ENCODE measurements around the gene HIGD1B.
A peak's percentile ranks its signal among the peaks of the same experiment; 100 is the strongest.

HIGD1B gene

GRCh38 chr17:44837196-44837595 is 10.5 kb upstream of the HIGD1B start:
- DNase-seq (ENCODE audit: low spot score) = no peak

- DNase-seq (ENCODE audit: low spot score) = no peak
These were observed 7.4 kb upstream of the HIGD1B start for GRCh38 chr17:44840274-44840673.

GRCh38 chr17:44840936-44841335 is 6.7 kb upstream of the HIGD1B start:
- DNase-seq (ENCODE audit: low spot score) = no peak

GRCh38 chr17:44842748-44843147 is 4.9 kb upstream of the HIGD1B start:
- no peak for DNase-seq (ENCODE audit: low spot score)

- no peak for DNase-seq (ENCODE audit: low spot score)
These were observed 3.3 kb upstream of the HIGD1B start for GRCh38 chr17:44844390-44844830.

GRCh38 chr17:44846206-44846605 is 1.5 kb upstream of the HIGD1B start:
- DNase-seq (ENCODE audit: low spot score) = no peak

GRCh38 chr17:44848257-44848795 is 643 bp downstream of the HIGD1B start:
- DNase-seq (ENCODE audit: low spot score) = no peak

- DNase-seq (ENCODE audit: low spot score) = no peak
These were observed 1.3 kb downstream of the HIGD1B start for GRCh38 chr17:44848961-44849489.

- DNase-seq (ENCODE audit: low spot score) = no peak
These were observed 2.3 kb downstream of the HIGD1B start for GRCh38 chr17:44850025-44850424.

GRCh38 chr17:44850612-44851011 is 2.9 kb downstream of the HIGD1B start:
- no peak for DNase-seq (ENCODE audit: low spot score)

GRCh38 chr17:44854192-44854591 is 6.5 kb downstream of the HIGD1B start:
- DNase-seq (ENCODE audit: low spot score) = no peak

GRCh38 chr17:44859701-44860100 is 12.0 kb downstream of the HIGD1B start:
- DNase-seq (ENCODE audit: low spot score) = no peak

GRCh38 chr17:44862278-44862914 is 14.7 kb downstream of the HIGD1B start:
- DNase-seq (ENCODE audit: low spot score) = no peak

- DNase-seq (ENCODE audit: low spot score) = no peak
These were observed 15.6 kb downstream of the HIGD1B start for GRCh38 chr17:44863061-44863918.

GRCh38 chr17:44864831-44865230 is 17.1 kb downstream of the HIGD1B start:
- DNase-seq (ENCODE audit: low spot score) = no peak

GRCh38 chr17:44865231-44865660 is 17.6 kb downstream of the HIGD1B start:
- DNase-seq (ENCODE audit: low spot score) = peak; percentile 68

- DNase-seq (ENCODE audit: low spot score) = no peak
These were observed 18.2 kb downstream of the HIGD1B start for GRCh38 chr17:44865931-44866330.

GRCh38 chr17:44867841-44868240 is 20.2 kb downstream of the HIGD1B start:
- no peak for DNase-seq (ENCODE audit: low spot score)

GRCh38 chr17:44871556-44871955 is 23.9 kb downstream of the HIGD1B start:
- DNase-seq (ENCODE audit: low spot score) = no peak

- DNase-seq (ENCODE audit: low spot score) = no peak
These were observed 24.6 kb downstream of the HIGD1B start for GRCh38 chr17:44872131-44872768.

- DNase-seq (ENCODE audit: low spot score) = no peak
These were observed 28.1 kb downstream of the HIGD1B start for GRCh38 chr17:44875761-44876160.

GRCh38 chr17:44877121-44877520 is 29.4 kb downstream of the HIGD1B start:
- DNase-seq (ENCODE audit: low spot score) = no peak
